ENCODE measurements around the gene MLPH.

The MLPH gene

DNA sequence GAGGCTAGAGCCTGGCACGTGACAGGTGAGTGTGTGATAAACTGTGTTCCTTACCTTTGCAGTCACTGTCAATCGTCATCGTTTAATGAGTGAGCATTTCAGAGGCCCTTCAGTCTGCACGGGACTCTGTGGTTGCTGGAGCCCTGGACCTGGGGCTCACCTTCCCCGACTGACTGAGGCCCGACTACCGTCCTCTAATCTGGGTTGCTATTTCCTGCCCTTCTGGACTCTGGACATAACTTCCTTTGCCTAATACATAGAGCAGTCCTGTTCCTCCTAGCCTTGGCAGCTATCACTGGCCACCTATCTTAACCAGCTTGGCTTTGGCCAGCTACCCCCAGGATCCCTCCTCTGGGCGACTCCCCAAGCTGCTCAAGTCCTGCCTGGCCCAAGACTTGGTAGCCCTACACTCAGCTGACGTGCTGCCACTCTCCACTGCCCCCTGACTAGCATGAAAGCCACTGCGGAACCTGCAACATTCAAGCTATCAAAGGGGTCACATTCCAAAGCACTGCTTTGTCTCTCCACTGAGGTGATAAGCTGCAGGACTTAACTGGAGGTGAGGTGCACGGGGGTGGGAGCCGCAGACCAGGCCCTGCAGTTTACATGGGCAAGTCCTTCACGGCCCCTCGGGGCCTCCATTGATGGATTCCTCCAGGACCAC, 114.5 kb downstream of the MLPH start:
- no peak for DNase-seq (ENCODE audit: low spot score)

DNA sequence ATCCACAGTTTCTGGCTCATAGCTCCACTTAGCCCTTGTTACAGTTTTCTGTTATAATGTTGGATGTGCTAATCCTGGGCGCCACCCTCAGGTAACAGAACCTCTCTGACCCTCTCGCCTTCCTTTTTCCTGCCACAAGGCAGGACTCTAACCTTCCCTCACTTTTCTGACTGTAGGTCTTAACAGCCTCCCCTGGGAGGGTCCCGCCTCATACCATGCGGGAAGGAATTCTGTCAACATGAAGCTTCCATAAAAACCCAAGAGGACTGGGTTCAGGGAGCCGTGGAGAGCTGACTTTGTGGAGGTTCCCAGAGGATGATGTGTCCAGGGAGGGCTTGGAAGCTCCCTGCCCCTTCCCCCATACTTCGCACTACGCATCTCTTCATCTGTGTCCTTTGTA, 115.4 kb downstream of the MLPH start:
- no peak for DNase-seq (ENCODE audit: low spot score)

DNA sequence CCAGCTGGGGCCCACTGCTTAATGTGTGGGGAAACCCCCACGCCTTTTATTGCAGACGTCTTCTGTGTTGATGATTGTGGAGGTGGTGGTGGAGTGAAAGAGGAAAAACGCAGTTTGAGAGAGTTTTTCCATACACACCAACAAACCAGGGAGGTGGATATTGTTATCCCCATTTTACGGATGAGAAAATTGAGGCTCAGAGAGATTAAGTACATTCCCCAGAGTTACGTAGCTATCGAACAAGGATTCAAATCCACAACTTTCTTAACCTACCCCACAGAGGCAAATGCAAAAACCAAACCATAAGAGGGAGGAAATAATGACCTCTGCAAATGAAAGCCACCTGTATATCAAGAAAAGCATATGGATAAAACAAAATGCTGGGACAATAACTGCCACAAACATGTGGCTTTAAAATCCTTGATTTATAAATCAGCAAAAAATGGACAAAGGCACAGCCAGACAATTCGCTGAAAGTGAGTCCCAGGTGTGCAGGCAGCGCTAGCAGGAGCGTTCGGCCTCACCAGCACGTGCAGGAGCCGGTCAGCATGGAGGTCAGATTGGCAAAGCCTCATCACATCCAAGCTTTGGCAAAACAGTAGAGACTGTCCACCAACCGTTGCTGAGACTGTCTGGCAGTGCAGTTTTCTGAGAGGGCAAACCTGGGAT, 116.1 kb downstream of the MLPH start:
- DNase-seq (ENCODE audit: low spot score): no peak

DNA sequence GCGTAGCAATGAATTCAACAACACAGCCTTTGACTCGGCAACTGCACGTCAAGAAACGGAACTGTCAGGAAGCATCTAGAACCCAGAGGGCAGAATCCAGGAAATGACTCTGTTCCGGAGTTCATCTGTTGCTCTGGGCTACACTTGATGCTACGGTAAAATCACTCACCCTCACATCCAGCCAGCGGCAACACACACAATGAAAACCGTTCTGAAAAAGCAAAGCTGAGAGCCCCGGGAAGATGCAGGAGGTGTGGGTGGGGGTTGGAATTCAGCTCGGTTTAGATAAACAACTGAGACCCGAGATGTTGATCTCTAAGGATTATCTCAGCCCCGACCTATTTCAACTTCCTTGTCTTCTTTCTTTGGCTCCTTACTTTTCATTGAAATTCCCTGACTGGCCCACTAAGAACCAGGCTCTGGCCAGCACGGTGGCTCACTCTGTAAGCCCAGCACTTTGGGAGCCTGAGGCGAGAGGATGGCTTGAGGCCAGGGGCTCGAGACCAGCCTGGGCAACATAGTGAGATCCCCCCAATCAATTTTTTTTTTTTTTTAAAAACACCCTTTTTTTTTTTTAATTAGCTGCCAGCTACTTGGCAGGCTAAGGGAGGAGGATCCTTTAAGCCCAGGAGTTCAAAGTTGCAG, 116.8 kb downstream of the MLPH start:
- DNase-seq (ENCODE audit: low spot score): peak; percentile 70

DNA sequence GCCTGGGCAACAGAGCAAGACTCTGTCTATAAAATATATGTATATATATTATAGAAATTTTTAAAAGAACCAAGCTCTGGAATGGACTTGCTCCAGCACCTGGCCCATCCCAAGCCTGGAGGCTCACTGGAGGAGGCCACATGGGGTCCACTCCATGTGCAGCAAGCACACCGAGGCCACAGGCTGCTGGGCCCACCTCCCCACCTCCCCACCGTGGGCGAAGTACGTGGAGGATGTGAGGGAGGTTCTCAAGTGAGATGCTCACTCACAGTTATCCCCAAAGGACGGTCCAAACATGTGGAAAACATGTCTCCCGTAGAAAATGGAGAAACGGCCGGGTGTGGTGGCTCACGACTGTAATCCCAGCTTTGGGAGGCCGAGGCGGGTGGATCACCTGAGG, 117.3 kb downstream of the MLPH start:
- no peak for DNase-seq (ENCODE audit: low spot score)
